GM12865 (cell line): ENCODE measurements around the gene TRIB2.

Source experiments
- DNase-seq: peaks from one replicate; pipeline ENCODE4 v3.0.0; 2010; ENCODE audit warnings: low read depth
- H3K4me3 ChIP-seq: 2 replicates; pipeline ENCODE4 v1.5.1; 2011; ENCODE audit warnings: mild to moderate bottlenecking, low read depth, low read length, control low read depth
- TF ChIP-seq, protein P1 (sequence below): IDR thresholded peaks from 2 replicates; pipeline ENCODE4 v1.5.1; 2011; ENCODE audit warnings: low read length, control low read depth, low read depth, inconsistent platforms; ENCODE audit not compliant: insufficient read depth; ENCODE audit errors: missing control alignments

Gene TRIB2

DNA sequence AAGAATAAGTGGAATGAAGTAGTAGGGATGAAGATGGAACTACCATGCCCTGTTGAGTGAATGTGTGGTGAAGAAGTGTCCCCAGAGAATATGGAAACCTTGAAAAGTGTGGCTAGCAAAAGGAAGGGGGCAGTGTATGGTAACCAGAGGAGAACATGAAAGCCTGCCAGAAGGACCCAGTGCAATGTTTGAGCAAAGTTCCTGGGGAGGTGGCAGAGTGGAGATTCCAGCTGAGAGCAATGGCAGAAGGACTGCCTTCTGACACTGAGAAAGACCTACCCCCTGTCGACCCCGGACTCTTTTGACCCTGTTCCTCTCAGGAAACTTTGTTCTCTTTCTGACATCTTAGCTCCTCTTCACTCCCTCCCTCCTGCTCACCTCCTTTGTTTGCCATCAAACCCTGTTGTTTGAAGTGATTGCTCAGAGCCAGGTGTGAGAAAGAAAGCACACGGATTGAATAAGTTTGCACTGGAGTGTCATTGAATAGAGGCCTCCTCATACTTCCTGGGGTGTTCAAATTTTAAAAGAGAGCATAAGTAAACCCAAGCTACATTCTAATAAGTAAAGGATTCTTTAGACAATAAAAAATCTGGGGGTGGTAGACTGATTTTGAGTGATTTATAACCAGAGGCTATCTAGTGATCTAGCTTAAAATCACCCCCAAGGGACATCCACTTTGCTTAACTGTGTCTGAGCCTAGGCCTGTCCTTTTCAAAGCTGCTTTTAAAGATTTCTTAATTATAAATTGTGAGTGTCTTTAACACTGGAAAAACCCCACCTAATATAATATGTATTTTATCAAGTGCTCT, 57.1 kb downstream of the TRIB2 start:
- DNase-seq: no peak
- no peak overlapping the region for H3K4me3 ChIP-seq
- TF ChIP-seq, protein P1, sequence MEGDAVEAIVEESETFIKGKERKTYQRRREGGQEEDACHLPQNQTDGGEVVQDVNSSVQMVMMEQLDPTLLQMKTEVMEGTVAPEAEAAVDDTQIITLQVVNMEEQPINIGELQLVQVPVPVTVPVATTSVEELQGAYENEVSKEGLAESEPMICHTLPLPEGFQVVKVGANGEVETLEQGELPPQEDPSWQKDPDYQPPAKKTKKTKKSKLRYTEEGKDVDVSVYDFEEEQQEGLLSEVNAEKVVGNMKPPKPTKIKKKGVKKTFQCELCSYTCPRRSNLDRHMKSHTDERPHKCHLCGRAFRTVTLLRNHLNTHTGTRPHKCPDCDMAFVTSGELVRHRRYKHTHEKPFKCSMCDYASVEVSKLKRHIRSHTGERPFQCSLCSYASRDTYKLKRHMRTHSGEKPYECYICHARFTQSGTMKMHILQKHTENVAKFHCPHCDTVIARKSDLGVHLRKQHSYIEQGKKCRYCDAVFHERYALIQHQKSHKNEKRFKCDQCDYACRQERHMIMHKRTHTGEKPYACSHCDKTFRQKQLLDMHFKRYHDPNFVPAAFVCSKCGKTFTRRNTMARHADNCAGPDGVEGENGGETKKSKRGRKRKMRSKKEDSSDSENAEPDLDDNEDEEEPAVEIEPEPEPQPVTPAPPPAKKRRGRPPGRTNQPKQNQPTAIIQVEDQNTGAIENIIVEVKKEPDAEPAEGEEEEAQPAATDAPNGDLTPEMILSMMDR: no peak

- TF ChIP-seq, protein P1: no peak
- DNase-seq: no peak
- H3K4me3 ChIP-seq: no peak overlapping the region
These were observed 57.6 kb downstream of the TRIB2 start for GRCh38 chr2:12774395-12774727.

DNA sequence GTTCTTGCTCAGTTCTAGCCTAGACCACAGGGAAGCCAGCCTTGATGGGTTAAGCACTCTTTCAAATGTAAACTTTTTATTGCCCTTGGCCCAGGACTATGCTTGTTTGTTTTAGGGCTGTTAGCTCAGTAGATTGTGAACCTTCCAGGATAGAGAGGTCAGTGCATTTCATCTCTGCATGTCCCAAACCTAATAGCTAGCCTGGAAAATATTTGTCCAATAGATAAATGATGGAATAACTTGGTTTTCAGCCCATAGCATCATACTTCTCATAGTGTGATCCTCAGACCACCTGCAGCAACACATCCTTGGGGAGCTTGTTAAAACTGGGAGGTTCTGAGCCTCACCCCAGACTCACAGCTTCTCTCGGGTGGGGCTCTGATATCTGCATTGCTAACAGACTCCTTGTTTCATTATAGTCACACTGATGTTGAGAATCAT, 59.8 kb downstream of the TRIB2 start:
- TF ChIP-seq, protein P1: no peak
- no peak for DNase-seq
- H3K4me3 ChIP-seq: no peak overlapping the region

DNA sequence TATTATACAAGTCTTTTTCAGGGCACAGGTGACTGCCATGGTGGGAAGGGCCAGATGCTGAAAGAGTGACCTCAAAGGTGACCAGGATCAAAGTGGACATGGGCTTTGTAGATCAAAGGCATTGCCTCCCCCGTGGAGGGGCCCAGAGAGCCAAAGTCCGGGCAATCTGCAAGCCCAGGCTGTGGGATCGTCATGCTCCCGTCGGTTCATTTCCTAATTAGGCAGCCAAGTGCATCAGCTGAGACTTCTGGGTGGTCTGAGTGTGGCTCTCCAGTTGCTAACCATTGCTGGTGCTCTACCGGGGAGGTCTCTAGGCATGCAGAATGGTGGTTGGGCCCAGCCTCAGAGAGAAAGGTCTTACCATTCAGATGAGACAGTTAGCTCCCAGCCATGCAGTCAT, 61.6 kb downstream of the TRIB2 start:
- no peak for DNase-seq
- TF ChIP-seq, protein P1: no peak
- no peak overlapping the region for H3K4me3 ChIP-seq

DNA sequence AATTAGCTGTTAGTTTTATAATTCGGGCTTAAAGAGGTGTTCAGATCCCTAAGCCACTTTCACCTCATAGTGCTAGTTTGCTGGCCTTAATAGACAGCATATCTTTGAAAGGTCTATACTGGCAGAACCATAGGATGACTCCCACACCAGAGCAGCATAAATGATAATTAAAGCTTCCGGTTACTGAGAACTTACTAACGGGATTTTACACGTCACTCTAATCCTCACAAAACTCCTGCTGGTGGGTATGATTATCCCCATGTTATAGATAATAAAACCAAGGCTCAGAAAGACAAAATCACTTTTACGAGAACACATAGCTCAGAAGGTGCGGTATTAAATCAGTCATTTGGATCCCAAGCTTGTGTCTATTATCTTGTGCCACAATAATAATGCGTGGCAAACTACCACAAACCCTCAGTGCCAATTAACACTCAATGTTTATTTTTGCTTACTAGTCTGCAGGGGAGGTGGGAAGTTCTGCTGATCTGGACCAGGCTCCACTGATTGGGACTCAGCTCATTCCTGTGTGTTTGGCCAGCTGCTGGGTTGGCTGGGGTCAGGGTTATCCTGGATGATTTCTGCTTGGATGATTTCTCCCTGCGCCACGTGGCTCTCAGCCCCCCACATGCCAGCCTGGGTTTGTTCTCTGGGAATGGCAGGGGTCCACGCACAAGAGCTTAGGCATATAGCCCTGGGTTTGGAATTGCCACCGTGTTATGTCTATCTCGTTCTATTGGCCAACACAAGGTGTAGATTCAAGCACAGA, 62.3 kb downstream of the TRIB2 start:
- TF ChIP-seq, protein P1: no peak
- DNase-seq: no peak
- no peak overlapping the region for H3K4me3 ChIP-seq

GRCh38 chr2:12781329-12781728, 64.6 kb downstream of the TRIB2 start:
- no peak for DNase-seq
- no peak overlapping the region for H3K4me3 ChIP-seq
- TF ChIP-seq, protein P1: no peak
